Measurements from ENCODE around the gene SELE. TPM values are rescaled to one million over a fixed set of nuclear protein-coding genes. Genes with fewer than 3 reads are reported as not detected.

Gene SELE
- total RNA-seq = not detected in 2 replicates

GRCh38 chr1:169733924-169734323, at the start of gene SELE:
TSS of gene SELE (minus strand) at chr1:169734079. CDS start at chr1:169733612, 467 bp downstream.

GRCh38 chr1:169711469-169712308, 22.2 kb downstream of the SELE start, which contains the start of gene SELL:
TSS of gene SELL (minus strand) at chr1:169711620. CDS start at chr1:169711498, 122 bp downstream.

Other genes starting within 250 kb of the SELE start
- 8.1 and 10.7 TPM in 2 replicates for gene SLC19A2, start 248.1 kb downstream of the SELE start, total RNA-seq
- gene F5, start 147.6 kb downstream of the SELE start, total RNA-seq = under 0.01 TPM in 1 of 2 replicates, not detected in the other
- not detected in 2 replicates for gene SELP, start 104.0 kb downstream of the SELE start, total RNA-seq
- 0.09 and 0.14 TPM in 2 replicates for gene SELL, start 22.5 kb downstream of the SELE start, total RNA-seq
- 5.4 and 7.3 TPM in 2 replicates for gene METTL18, start 60.8 kb upstream of the SELE start, total RNA-seq
- 8.2 and 11.3 TPM in 2 replicates for gene SCYL3, start 159.8 kb upstream of the SELE start, total RNA-seq